GM10248 (cell line): Measurements from ENCODE around the gene RRP9.

ENCODE experiments used
- CTCF ChIA-PET: fragments of 300-600 bp; sonication (Branson Sonifier 250); formaldehyde crosslinking; extraction: SDS; loops from one replicate; lab custom pipeline; 2021; ENCODE audit warnings: antibody characterized with exemption; lab: Yijun Ruan, JAX
- POLR2A ChIA-PET: fragments of 350-650 bp; sonication (Branson Sonifier 250); formaldehyde crosslinking; extraction: SDS; loops from one replicate; lab custom pipeline; 2020; ENCODE audit warnings: antibody characterized with exemption; lab: Yijun Ruan, JAX
- DNase-seq: peaks from one replicate; pipeline ENCODE4 v3.0.0; 2012; ENCODE audit errors: extremely low spot score
- CTCF ChIP-seq: IDR thresholded peaks from 2 replicates; pipeline ENCODE4 v1.5.1; 2012; ENCODE audit warnings: mild to moderate bottlenecking, low read depth; ENCODE audit errors: extremely low read depth, missing control alignments, control extremely low read depth

RRP9 gene

DNA sequence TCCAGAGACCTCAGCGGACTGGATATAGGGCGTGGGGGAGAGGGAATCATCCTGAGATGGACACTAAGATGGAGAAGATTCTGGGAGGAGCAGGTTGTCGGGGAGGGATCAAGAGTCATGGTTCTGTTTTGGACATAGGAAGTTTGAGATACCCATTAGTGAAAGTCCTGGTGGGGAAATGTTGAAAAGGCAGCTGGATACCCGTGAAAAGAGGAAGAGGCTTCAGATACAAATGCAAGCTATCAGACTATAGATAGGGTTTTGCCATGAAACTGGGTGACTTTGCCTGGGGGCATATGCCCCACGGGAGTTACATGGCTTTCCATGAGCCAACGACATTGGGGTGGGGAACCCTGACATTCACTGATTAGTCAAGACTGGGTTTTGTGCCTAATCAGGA lies 12.4 kb upstream of the RRP9 start:
- ChIA-PET CTCF (interaction anchor here (1.0 to 5.3 kb wide), 5 partner anchors 9 to 19 kb away, joined by 3 to 32 read pairs (median 3); partner anchors contain the start of genes ABHD14B, PARP3 and RRP9), POLR2A (no interaction called here)
- TF ChIP-seq CTCF = no peak
- DNase-seq = no peak

- ChIA-PET POLR2A (no interaction called here), CTCF (interaction anchor here (1.0 to 5.3 kb wide), 4 partner anchors 9 to 20 kb away, joined by 3 to 32 read pairs (median 12); partner anchors contain the start of genes ABHD14B, PARP3 and RRP9)
- no peak for DNase-seq
- no peak for TF ChIP-seq CTCF
These were observed 11.7 kb upstream of the RRP9 start for GRCh38 chr3:51953445-51953844.

GRCh38 chr3:51950899-51951298 lies 9.2 kb upstream of the RRP9 start:
- ChIA-PET POLR2A (no interaction called here), CTCF (interaction anchor here (1.9 to 5.3 kb wide), 2 partner anchors 9 to 22 kb away, joined by 5 to 32 read pairs; partner anchors contain the start of genes PARP3 and RRP9)
- TF ChIP-seq CTCF = no peak
- no peak for DNase-seq

DNA sequence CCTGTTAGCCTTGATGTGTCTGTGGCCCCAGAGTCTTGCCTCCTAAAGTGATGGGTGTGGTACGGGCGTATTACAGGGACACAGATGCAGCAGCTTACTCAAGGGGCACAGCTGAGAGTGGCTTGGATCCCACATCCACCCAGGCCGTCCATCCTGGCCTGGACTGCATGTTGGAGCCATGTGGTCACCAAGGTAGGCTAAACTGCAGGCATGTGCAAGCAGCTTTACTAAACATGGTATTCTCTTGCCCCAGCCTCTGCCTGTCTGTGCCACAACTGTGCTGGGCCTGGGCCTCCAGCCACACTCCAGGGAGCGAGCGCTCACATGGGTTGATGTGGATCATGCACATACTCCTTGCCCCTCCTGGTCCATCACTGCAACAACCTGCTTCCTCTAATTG lies 7.4 kb upstream of the RRP9 start:
- POLR2A ChIA-PET = no interaction called here
- TF ChIP-seq CTCF = no peak
- DNase-seq = no peak
- CTCF ChIA-PET = interaction anchor here (2.7 to 5.3 kb wide), 2 partner anchors 7 to 25 kb away, joined by 10 to 32 read pairs; partner anchors contain the start of genes ABHD14A, ABHD14B, PARP3 and RRP9

GRCh38 chr3:51948016-51948580 lies 6.4 kb upstream of the RRP9 start:
- POLR2A ChIA-PET = no interaction called here
- no peak for DNase-seq
- TF ChIP-seq CTCF = no peak
- CTCF ChIA-PET = interaction anchor here (1.0 to 2.7 kb wide), 2 partner anchors 17 to 26 kb away, joined by 3 to 10 read pairs; partner anchors contain the start of genes ABHD14A and ABHD14B

- TF ChIP-seq CTCF = no peak
- CTCF ChIA-PET = interaction anchor here (1.0 to 2.7 kb wide), 3 partner anchors 15 to 27 kb away, joined by 3 to 10 read pairs (median 3); partner anchors contain the start of genes ABHD14A and ABHD14B
- no peak for DNase-seq
- POLR2A ChIA-PET = no interaction called here
These were observed 5.7 kb upstream of the RRP9 start for GRCh38 chr3:51947215-51947900.
